GM23248 (cell line): Measurements from ENCODE around the gene LRRIQ3. TPM values are rescaled to one million over a fixed set of nuclear protein-coding genes. Genes with fewer than 3 reads are reported as not detected.
A peak's percentile ranks its signal among the peaks of the same experiment; 100 is the strongest.

Experiments used
- DNase-seq: peaks from one replicate; pipeline ENCODE4 v3.0.0-alpha.2; 2015
- H2AFZ ChIP-seq: fragments of 200-600 bp; sonication (generic); 2 replicates; pipeline ENCODE4 v1.6.1; 2016; ENCODE audit warnings: antibody characterized with exemption
- H3F3A ChIP-seq: fragments of 200-600 bp; sonication (generic); 2 replicates; pipeline ENCODE4 v1.6.1; 2016; ENCODE audit warnings: mild to moderate bottlenecking, antibody characterized with exemption, mixed run types; ENCODE audit not compliant: insufficient read depth
- H3K27ac ChIP-seq: fragments of 200-600 bp; sonication (generic); 2 replicates; pipeline ENCODE4 v1.5.1; 2016; ENCODE audit warnings: mild to moderate bottlenecking
- H3K27me3 ChIP-seq: fragments of 200-600 bp; sonication (generic); replicated peaks from 2 replicates; pipeline ENCODE4 v1.6.1; 2016; ENCODE audit warnings: mild to moderate bottlenecking; ENCODE audit not compliant: insufficient read depth
- H3K36me3 ChIP-seq: fragments of 200-600 bp; sonication (generic); 2 replicates; pipeline ENCODE4 v1.6.1; 2016; ENCODE audit warnings: low read depth, mild to moderate bottlenecking
- H3K4me1 ChIP-seq: fragments of 200-600 bp; sonication (generic); 2 replicates; pipeline ENCODE4 v1.6.1; 2016; ENCODE audit warnings: mild to moderate bottlenecking; ENCODE audit not compliant: insufficient read depth
- H3K4me2 ChIP-seq: fragments of 200-600 bp; sonication (generic); one replicate; pipeline ENCODE4 v1.6.1; 2016; ENCODE audit warnings: mild to moderate bottlenecking; ENCODE audit not compliant: unreplicated experiment
- H3K4me3 ChIP-seq: fragments of 200-600 bp; sonication (generic); 2 replicates; pipeline ENCODE4 v1.5.1; 2016; ENCODE audit warnings: mild to moderate bottlenecking
- H3K79me2 ChIP-seq: fragments of 200-600 bp; sonication (generic); 2 replicates; pipeline ENCODE4 v1.6.1; 2016; ENCODE audit warnings: mild to moderate bottlenecking; ENCODE audit not compliant: insufficient read depth
- H3K9ac ChIP-seq: fragments of 200-600 bp; sonication (generic); 2 replicates; pipeline ENCODE4 v1.6.1; 2016; ENCODE audit warnings: mild to moderate bottlenecking
- H3K9me2 ChIP-seq: fragments of 200-600 bp; sonication (generic); 2 replicates; pipeline ENCODE4 v1.6.1; 2016; ENCODE audit warnings: mixed run types, mild to moderate bottlenecking, moderate library complexity; ENCODE audit not compliant: insufficient read depth
- H3K9me3 ChIP-seq: fragments of 200-600 bp; sonication (generic); one replicate; pipeline ENCODE4 v1.6.1; 2017; ENCODE audit warnings: low read depth
- H4K20me1 ChIP-seq: fragments of 200-600 bp; sonication (generic); 2 replicates; pipeline ENCODE4 v1.6.0; 2016; ENCODE audit not compliant: insufficient read depth
- EZH2 ChIP-seq: fragments of 200-600 bp; sonication (generic); IDR thresholded peaks from 2 replicates; pipeline ENCODE4 v1.6.1; 2018; ENCODE audit warnings: antibody characterized with exemption, mild to moderate bottlenecking; ENCODE audit not compliant: insufficient read depth, poor library complexity, severe bottlenecking
- EZH2phosphoT487 ChIP-seq: fragments of 200-600 bp; sonication (generic); IDR thresholded peaks from 2 replicates; pipeline ENCODE4 v1.6.1; 2018; ENCODE audit warnings: antibody characterized with exemption, moderate library complexity, mild to moderate bottlenecking, low read depth; ENCODE audit not compliant: insufficient read depth
- WGBS, 2 experiments: methylation state at CpG; one replicate each; pipeline ENCODE4 v1.1.6; 2015 to 2017; ENCODE audit warnings: low lambda C conversion rate in 2 of 2, low coverage in 1 of 2; ENCODE audit errors: missing lambda C conversion rate in 2 of 2; 5-methylcytosine and 5-hydroxymethylcytosine counted together
- in situ Hi-C: fragments of 300-500 bp; cut with MboI; formaldehyde crosslinking; loops from 2 replicates; pipeline ENCODE4 v1.15.0; 2020
- polyA plus RNA-seq: library from polyadenylated mRNA; unstranded; fragments of >200 nt; fragmentation: Nextera tagmentation; extraction: Ambion mirVana; gene quantifications from 2 replicates; pipeline ENCODE4 v1.2.1, GENCODE V29; 2016
- total RNA-seq: library from RNA; depleted of rRNA; stranded (reverse); fragments of >200 nt; shearing (Covaris generic); gene quantifications from 2 replicates; pipeline ENCODE4 v1.2.3, GENCODE V29; 2014; rRNA removed

The LRRIQ3 gene
- total RNA-seq (0.11 TPM in 1 of 2 replicates, not detected in the other), polyA plus RNA-seq (not detected in 2 replicates)

GRCh38 chr1:74197657-74198552, at the start of gene LRRIQ3, which contains the start of gene FPGT:
TSS of gene LRRIQ3 (minus strand) at chr1:74198176. CDS start at chr1:74183684, 14,492 bp downstream.
TSS of gene FPGT (plus strand) at chr1:74198242. CDS start at chr1:74198279, 37 bp downstream.
- no peak for TF ChIP-seq EZH2phosphoT487
- TF ChIP-seq EZH2, result no peak
- peak within 1 kb of the TSS; percentile 82 for H3K9ac ChIP-seq
- 3 to 5% methylated on average over 41 of the region's 41 CpGs for WGBS, 2 experiments
- peaks cover 13% of the 10 kb centered on the region for H3K4me1 ChIP-seq
- H3K27ac ChIP-seq, result peak within 1 kb of the TSS; percentile 79
- H4K20me1 ChIP-seq, result no peaks in the 10 kb centered on the region
- no peaks in the 10 kb centered on the region for H3K9me2 ChIP-seq
- peaks cover 7% of the 10 kb centered on the region for H3K36me3 ChIP-seq
- H3K79me2 ChIP-seq, result peaks cover 10% of the 10 kb centered on the region
- no peaks in the 10 kb centered on the region for H3K9me3 ChIP-seq
- H3K27me3 ChIP-seq, result no peaks in the 10 kb centered on the region
- in situ Hi-C loops, result no loop called here
- H3K4me2 ChIP-seq, result peak within 1 kb of the TSS; percentile 90
- H3F3A ChIP-seq, result no peaks in the 10 kb centered on the region
- peak within 1 kb of the TSS; percentile 80 for H3K4me3 ChIP-seq
- peak; percentile 98 for DNase-seq
- peak within 1 kb of the TSS; percentile 97 for H2AFZ ChIP-seq

GRCh38 chr1:74246315-74246714, 48.3 kb upstream of the LRRIQ3 start:
- H3K4me2 ChIP-seq, result no peak overlapping the region
- no peaks in the 10 kb centered on the region for H3K36me3 ChIP-seq
- 33 to 38% methylated on average over 2 of the region's 2 CpGs for WGBS, 2 experiments
- no peak overlapping the region for H2AFZ ChIP-seq
- DNase-seq, result no peak
- no peak overlapping the region for H3K4me3 ChIP-seq
- no peak overlapping the region for H3K27ac ChIP-seq
- no peaks in the 10 kb centered on the region for H3K79me2 ChIP-seq
- no peaks in the 10 kb centered on the region for H3K4me1 ChIP-seq
- no peak for TF ChIP-seq EZH2
- no peak for TF ChIP-seq EZH2phosphoT487
- no peak overlapping the region for H3K9ac ChIP-seq
- H3K27me3 ChIP-seq, result no peaks in the 10 kb centered on the region
- in situ Hi-C loops, result no loop called here
- peaks cover 2% of the 10 kb centered on the region for H3K9me3 ChIP-seq
- no peaks in the 10 kb centered on the region for H3F3A ChIP-seq
- H3K9me2 ChIP-seq, result no peaks in the 10 kb centered on the region
- no peaks in the 10 kb centered on the region for H4K20me1 ChIP-seq

GRCh38 chr1:74245168-74245772, 47.3 kb upstream of the LRRIQ3 start:
- H3K9me2 ChIP-seq, result no peaks in the 10 kb centered on the region
- H3K9me3 ChIP-seq, result peaks cover 2% of the 10 kb centered on the region
- no peak for TF ChIP-seq EZH2phosphoT487
- TF ChIP-seq EZH2, result no peak
- H2AFZ ChIP-seq, result no peak overlapping the region
- H3K4me3 ChIP-seq, result no peak overlapping the region
- no peak for DNase-seq
- H3K79me2 ChIP-seq, result no peaks in the 10 kb centered on the region
- H3K27ac ChIP-seq, result no peak overlapping the region
- H3K36me3 ChIP-seq, result no peaks in the 10 kb centered on the region
- H4K20me1 ChIP-seq, result no peaks in the 10 kb centered on the region
- WGBS, 2 experiments, result 2 to 3% methylated on average over 2 of the region's 2 CpGs
- no peak overlapping the region for H3K9ac ChIP-seq
- in situ Hi-C loops, result no loop called here
- no peak overlapping the region for H3K4me2 ChIP-seq
- no peaks in the 10 kb centered on the region for H3F3A ChIP-seq
- no peaks in the 10 kb centered on the region for H3K27me3 ChIP-seq
- H3K4me1 ChIP-seq, result no peaks in the 10 kb centered on the region

- no peaks in the 10 kb centered on the region for H3K9me2 ChIP-seq
- H3K36me3 ChIP-seq, result no peaks in the 10 kb centered on the region
- DNase-seq, result no peak
- 60 to 69% methylated on average over 4 of the region's 4 CpGs for WGBS, 2 experiments
- no peak overlapping the region for H3K9ac ChIP-seq
- no peaks in the 10 kb centered on the region for H3K79me2 ChIP-seq
- H3K9me3 ChIP-seq, result no peaks in the 10 kb centered on the region
- no peak overlapping the region for H3K4me2 ChIP-seq
- in situ Hi-C loops, result no loop called here
- TF ChIP-seq EZH2 (no peak), EZH2phosphoT487 (no peak)
- no peak overlapping the region for H3K27ac ChIP-seq
- H3F3A ChIP-seq, result no peaks in the 10 kb centered on the region
- H2AFZ ChIP-seq, result no peak overlapping the region
- H3K27me3 ChIP-seq, result no peaks in the 10 kb centered on the region
- H3K4me1 ChIP-seq, result no peaks in the 10 kb centered on the region
- H4K20me1 ChIP-seq, result no peaks in the 10 kb centered on the region
- H3K4me3 ChIP-seq, result no peak overlapping the region
Measured at GRCh38 chr1:74237787-74238186, 39.8 kb upstream of the LRRIQ3 start.
